Measurements from ENCODE around the gene TECPR2.

Gene TECPR2

GRCh38 chr14:102457509-102457908 lies 94.8 kb downstream of the TECPR2 start:
- Histone ChIP-seq H2AK5ac (ENCODE audit: low read length) (no peak overlapping the region), H3K27ac (ENCODE audit: low read depth, low read length) (no peak overlapping the region), H3K79me2 (ENCODE audit: control insufficient read depth, insufficient read depth, low read length, poor library complexity) (no peaks in the 10 kb centered on the region), H2AFZ (ENCODE audit: insufficient read depth, low read length, poor library complexity) (no peak overlapping the region), H4K8ac (ENCODE audit: low read depth, low read length) (no peak overlapping the region), H3K36me3 (ENCODE audit: control insufficient read depth in 1 of 2, insufficient read depth in 2 of 2, low read length in 2 of 2) (peaks cover 14 to 31% of the 10 kb centered on the region in 2 experiments), H3K4me3 (ENCODE audit: low read depth, low read length) (no peak overlapping the region), H3K4me1 (ENCODE audit: control insufficient read depth in 1 of 2, insufficient read depth in 2 of 2, low read length in 2 of 2) (no peaks in the 10 kb centered on the region), H3K23ac (ENCODE audit: low read length) (no peak overlapping the region), H2BK12ac (ENCODE audit: low read length) (no peak overlapping the region), H2BK120ac (ENCODE audit: insufficient read depth, low read length, poor library complexity) (no peak overlapping the region), H2BK5ac (ENCODE audit: low read depth, low read length, poor library complexity) (no peak overlapping the region), H4K12ac (ENCODE audit: low read depth, low read length) (no peak overlapping the region), H3K79me1 (ENCODE audit: low read length) (no peaks in the 10 kb centered on the region), H3K4ac (ENCODE audit: low read depth, low read length) (no peak overlapping the region), H3K9ac (ENCODE audit: low read length) (no peak overlapping the region), H3K4me2 (ENCODE audit: low read length) (no peak overlapping the region), H4K91ac (ENCODE audit: low read depth, low read length) (no peak overlapping the region), H3K14ac (ENCODE audit: low read length) (no peak overlapping the region), H3K18ac (ENCODE audit: low read length) (no peak overlapping the region), H3K9me3 (ENCODE audit: insufficient read depth, low read depth, low read length) (peaks cover 2% of the 10 kb centered on the region), H3K27me3 (ENCODE audit: insufficient read depth, low read length) (no peaks in the 10 kb centered on the region)
- WGBS (ENCODE audit: extremely low coverage, insufficient coverage, insufficient read length) = no CpG with 5 or more reads among the region's 2 CpGs
- no peak for DNase-seq

GRCh38 chr14:102461490-102462338 lies 99.0 kb downstream of the TECPR2 start:
- WGBS (ENCODE audit: extremely low coverage, insufficient coverage, insufficient read length) = no CpG with 5 or more reads among the region's 14 CpGs
- Histone ChIP-seq H3K14ac (ENCODE audit: low read length) (peak overlapping the region; percentile 47), H3K79me2 (ENCODE audit: control insufficient read depth, insufficient read depth, low read length, poor library complexity) (no peaks in the 10 kb centered on the region)

GRCh38 chr14:102462391-102462790 lies 99.7 kb downstream of the TECPR2 start:
- H3K9ac ChIP-seq (ENCODE audit: low read length) = no peak overlapping the region
- H2AFZ ChIP-seq (ENCODE audit: insufficient read depth, low read length, poor library complexity) = no peak overlapping the region
- H2BK120ac ChIP-seq (ENCODE audit: insufficient read depth, low read length, poor library complexity) = no peak overlapping the region
- WGBS (ENCODE audit: extremely low coverage, insufficient coverage, insufficient read length) = no CpG with 5 or more reads among the region's 4 CpGs
- no peak overlapping the region for H2BK12ac ChIP-seq (ENCODE audit: low read length)
- no peak overlapping the region for H2AK5ac ChIP-seq (ENCODE audit: low read length)
- H3K14ac ChIP-seq (ENCODE audit: low read length) = no peak overlapping the region
- no peak overlapping the region for H3K4ac ChIP-seq (ENCODE audit: low read depth, low read length)
- no peak overlapping the region for H3K4me3 ChIP-seq (ENCODE audit: low read depth, low read length)
- no peak overlapping the region for H3K4me2 ChIP-seq (ENCODE audit: low read length)
- no peak for DNase-seq
- H3K36me3 ChIP-seq (ENCODE audit: control insufficient read depth in 1 of 2, insufficient read depth in 2 of 2, low read length in 2 of 2) = peaks cover 18 to 25% of the 10 kb centered on the region in 2 experiments
- H4K12ac ChIP-seq (ENCODE audit: low read depth, low read length) = no peak overlapping the region
- peaks cover 3% of the 10 kb centered on the region for H3K9me3 ChIP-seq (ENCODE audit: insufficient read depth, low read depth, low read length)
- no peak overlapping the region for H3K27ac ChIP-seq (ENCODE audit: low read depth, low read length)
- no peaks in the 10 kb centered on the region for H3K4me1 ChIP-seq (ENCODE audit: control insufficient read depth in 1 of 2, insufficient read depth in 2 of 2, low read length in 2 of 2)
- H2BK5ac ChIP-seq (ENCODE audit: low read depth, low read length, poor library complexity) = no peak overlapping the region
- no peaks in the 10 kb centered on the region for H3K27me3 ChIP-seq (ENCODE audit: insufficient read depth, low read length)
- no peak overlapping the region for H3K23ac ChIP-seq (ENCODE audit: low read length)
- H4K91ac ChIP-seq (ENCODE audit: low read depth, low read length) = no peak overlapping the region
- no peak overlapping the region for H4K8ac ChIP-seq (ENCODE audit: low read depth, low read length)
- no peaks in the 10 kb centered on the region for H3K79me1 ChIP-seq (ENCODE audit: low read length)
- no peaks in the 10 kb centered on the region for H3K79me2 ChIP-seq (ENCODE audit: control insufficient read depth, insufficient read depth, low read length, poor library complexity)
- no peak overlapping the region for H3K18ac ChIP-seq (ENCODE audit: low read length)

More at GRCh38 chr14:102461490-102462338, 99.0 kb downstream of the TECPR2 start:
- Histone ChIP-seq H3K36me3 (ENCODE audit: control insufficient read depth in 1 of 2, insufficient read depth in 2 of 2, low read length in 2 of 2) (peaks cover 18 to 23% of the 10 kb centered on the region in 2 experiments), H3K4me3 (ENCODE audit: low read depth, low read length) (no peak overlapping the region), H3K9ac (ENCODE audit: low read length) (no peak overlapping the region), H3K27ac (ENCODE audit: low read depth, low read length) (no peak overlapping the region), H2AFZ (ENCODE audit: insufficient read depth, low read length, poor library complexity) (no peak overlapping the region), H3K18ac (ENCODE audit: low read length) (no peak overlapping the region), H3K9me3 (ENCODE audit: insufficient read depth, low read depth, low read length) (peaks cover 3% of the 10 kb centered on the region), H3K4me1 (ENCODE audit: control insufficient read depth in 1 of 2, insufficient read depth in 2 of 2, low read length in 2 of 2) (no peaks in the 10 kb centered on the region), H4K8ac (ENCODE audit: low read depth, low read length) (no peak overlapping the region), H2BK120ac (ENCODE audit: insufficient read depth, low read length, poor library complexity) (no peak overlapping the region), H3K79me1 (ENCODE audit: low read length) (no peaks in the 10 kb centered on the region), H2AK5ac (ENCODE audit: low read length) (no peak overlapping the region), H3K4ac (ENCODE audit: low read depth, low read length) (no peak overlapping the region), H2BK5ac (ENCODE audit: low read depth, low read length, poor library complexity) (peak overlapping the region; percentile 42), H3K23ac (ENCODE audit: low read length) (no peak overlapping the region), H4K12ac (ENCODE audit: low read depth, low read length) (peak overlapping the region; percentile 59), H2BK12ac (ENCODE audit: low read length) (no peak overlapping the region), H3K27me3 (ENCODE audit: insufficient read depth, low read length) (no peaks in the 10 kb centered on the region), H4K91ac (ENCODE audit: low read depth, low read length) (no peak overlapping the region), H3K4me2 (ENCODE audit: low read length) (no peak overlapping the region)
- no peak for DNase-seq

- Histone ChIP-seq H3K18ac (ENCODE audit: low read length) (no peak overlapping the region), H4K91ac (ENCODE audit: low read depth, low read length) (no peak overlapping the region), H2AK5ac (ENCODE audit: low read length) (no peak overlapping the region), H3K4me1 (ENCODE audit: control insufficient read depth in 1 of 2, insufficient read depth in 2 of 2, low read length in 2 of 2) (no peaks in the 10 kb centered on the region), H3K9me3 (ENCODE audit: insufficient read depth, low read depth, low read length) (peaks cover 2% of the 10 kb centered on the region), H3K9ac (ENCODE audit: low read length) (no peak overlapping the region), H3K79me2 (ENCODE audit: control insufficient read depth, insufficient read depth, low read length, poor library complexity) (no peaks in the 10 kb centered on the region), H3K4me2 (ENCODE audit: low read length) (no peak overlapping the region), H2AFZ (ENCODE audit: insufficient read depth, low read length, poor library complexity) (no peak overlapping the region), H3K23ac (ENCODE audit: low read length) (no peak overlapping the region), H3K27ac (ENCODE audit: low read depth, low read length) (no peak overlapping the region), H2BK120ac (ENCODE audit: insufficient read depth, low read length, poor library complexity) (no peak overlapping the region), H3K27me3 (ENCODE audit: insufficient read depth, low read length) (no peaks in the 10 kb centered on the region), H2BK5ac (ENCODE audit: low read depth, low read length, poor library complexity) (no peak overlapping the region), H4K8ac (ENCODE audit: low read depth, low read length) (no peak overlapping the region), H2BK12ac (ENCODE audit: low read length) (no peak overlapping the region), H4K12ac (ENCODE audit: low read depth, low read length) (no peak overlapping the region), H3K79me1 (ENCODE audit: low read length) (no peaks in the 10 kb centered on the region), H3K14ac (ENCODE audit: low read length) (no peak overlapping the region), H3K4ac (ENCODE audit: low read depth, low read length) (no peak overlapping the region), H3K36me3 (ENCODE audit: control insufficient read depth in 1 of 2, insufficient read depth in 2 of 2, low read length in 2 of 2) (peaks cover 15 to 18% of the 10 kb centered on the region in 2 experiments), H3K4me3 (ENCODE audit: low read depth, low read length) (no peak overlapping the region)
- no peak for DNase-seq
- WGBS (ENCODE audit: extremely low coverage, insufficient coverage, insufficient read length) = no CpG with 5 or more reads among the region's 4 CpGs
Observed at GRCh38 chr14:102464006-102464405, 101.3 kb downstream of the TECPR2 start.
